GM18951 (cell line): Measurements from ENCODE around the gene TNRC6A.

Source experiments
- POLR2A ChIP-seq: IDR thresholded peaks from 4 replicates; pipeline ENCODE4 v1.6.1; 2011; ENCODE audit warnings: mild to moderate bottlenecking; ENCODE audit not compliant: insufficient read length, insufficient read depth; ENCODE audit errors: extremely low read depth
- in situ Hi-C: fragments of 300-500 bp; cut with MboI; formaldehyde crosslinking; loops from one replicate; pipeline ENCODE4 v1.12.0; 2022; ENCODE audit warnings: low sequenced_read_pairs, mixed read lengths, inconsistent platforms; ENCODE audit not compliant: unreplicated experiment

TNRC6A gene

DNA sequence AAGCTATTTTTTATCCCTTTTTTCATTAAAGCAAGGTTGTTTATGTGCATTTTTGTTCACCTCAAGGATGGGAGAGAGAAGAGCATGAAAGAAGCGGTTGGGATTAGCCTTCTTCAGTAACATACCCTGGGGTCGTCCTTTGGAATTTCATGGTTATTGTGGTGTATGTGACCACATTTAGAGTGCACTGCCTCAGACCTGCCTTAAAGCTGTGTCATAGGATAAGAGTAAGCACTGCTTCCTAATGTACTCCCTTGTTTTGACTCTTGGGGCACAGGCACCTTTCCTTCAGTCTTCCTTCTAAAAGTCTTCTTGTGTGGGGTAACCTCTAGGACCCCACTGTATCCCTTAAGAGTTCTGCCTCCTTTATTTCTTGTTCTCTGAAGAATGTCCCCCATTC is 28.9 kb downstream of the TNRC6A start:
- TF ChIP-seq POLR2A = no peak
- in situ Hi-C loops = no loop called here

DNA sequence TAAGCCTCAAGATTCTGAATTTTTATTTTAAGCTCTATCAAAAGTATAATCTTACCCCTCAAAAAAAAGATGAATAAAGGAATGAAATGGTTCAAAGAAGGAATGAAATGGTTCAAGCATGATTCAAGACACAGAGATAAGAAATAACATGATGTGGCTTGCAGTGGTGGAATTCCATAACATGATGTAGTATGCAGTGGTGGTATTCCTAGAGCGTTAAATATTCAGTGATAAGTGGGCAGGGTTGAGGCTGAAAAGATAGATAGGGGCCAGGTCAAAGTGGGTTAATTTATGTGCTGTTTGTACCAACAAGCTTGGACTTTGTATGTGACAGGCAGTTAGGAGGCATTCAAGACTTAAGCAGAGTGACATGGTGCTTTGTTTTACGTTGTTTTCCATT is 29.6 kb downstream of the TNRC6A start:
- no peak for TF ChIP-seq POLR2A
- in situ Hi-C loops = no loop called here

DNA sequence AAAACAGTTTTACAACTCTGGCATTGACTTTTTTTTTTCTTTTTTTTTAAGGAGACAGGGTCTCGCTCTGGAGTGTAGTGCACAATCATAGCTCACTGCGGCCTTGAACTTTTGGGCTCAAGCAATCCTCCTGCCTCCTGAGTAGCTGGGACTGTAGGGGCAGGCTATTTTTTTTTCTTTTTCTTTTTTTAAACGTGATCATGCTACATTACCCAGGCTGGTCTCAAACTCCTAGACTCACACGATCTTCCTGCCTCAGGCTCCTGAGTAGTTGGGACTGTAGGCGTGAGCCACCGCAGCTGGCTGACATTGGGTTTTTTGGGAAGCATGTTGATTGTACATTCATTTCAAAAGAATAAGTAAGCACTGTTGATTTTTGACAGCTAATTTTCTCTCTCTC is 32.1 kb downstream of the TNRC6A start:
- in situ Hi-C loops = no loop called here
- TF ChIP-seq POLR2A = no peak

GRCh38 chr16:24764916-24765315 is 35.5 kb downstream of the TNRC6A start:
- in situ Hi-C loops = no loop called here

DNA sequence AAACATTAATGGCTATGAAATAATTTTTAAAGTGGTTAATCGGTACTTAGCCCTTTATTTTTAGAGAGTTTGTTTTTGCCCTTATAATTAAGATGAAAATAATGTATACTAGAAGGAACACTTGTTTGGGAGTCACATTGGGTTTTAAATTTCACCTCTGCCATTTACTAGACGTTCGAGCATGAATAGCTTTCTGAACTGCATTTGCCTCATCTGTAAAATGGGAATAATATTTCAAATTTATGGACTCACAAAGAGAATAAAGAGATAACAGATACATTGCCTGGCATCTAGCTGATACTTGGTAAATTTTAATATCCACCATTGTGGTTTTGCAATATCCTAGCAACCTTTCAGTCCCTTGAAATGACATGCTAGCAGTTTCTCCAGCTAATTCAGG is 36.6 kb downstream of the TNRC6A start:
- in situ Hi-C loops = no loop called here
- TF ChIP-seq POLR2A = no peak

More at GRCh38 chr16:24764916-24765315, 35.5 kb downstream of the TNRC6A start:
- TF ChIP-seq POLR2A = no peak

DNA sequence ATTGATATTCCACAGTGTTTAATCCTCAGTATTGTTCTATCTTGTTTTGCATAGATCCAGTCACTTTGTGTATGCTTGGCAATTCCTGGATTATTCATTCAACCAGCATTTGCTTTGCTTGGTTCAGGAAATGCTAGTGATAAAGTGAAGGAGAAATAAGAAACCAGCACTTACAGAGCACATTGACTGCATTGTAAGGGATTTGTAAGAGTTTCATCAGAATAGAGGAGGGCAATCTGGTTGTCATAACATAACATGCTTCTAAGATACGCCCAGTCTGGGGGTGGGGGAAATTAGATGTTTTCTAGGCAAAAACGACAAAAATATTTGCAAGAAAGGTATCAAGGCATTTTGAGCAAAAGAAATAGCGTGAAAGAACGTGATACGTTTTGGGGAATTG is 40.4 kb downstream of the TNRC6A start:
- in situ Hi-C loops = no loop called here

DNA sequence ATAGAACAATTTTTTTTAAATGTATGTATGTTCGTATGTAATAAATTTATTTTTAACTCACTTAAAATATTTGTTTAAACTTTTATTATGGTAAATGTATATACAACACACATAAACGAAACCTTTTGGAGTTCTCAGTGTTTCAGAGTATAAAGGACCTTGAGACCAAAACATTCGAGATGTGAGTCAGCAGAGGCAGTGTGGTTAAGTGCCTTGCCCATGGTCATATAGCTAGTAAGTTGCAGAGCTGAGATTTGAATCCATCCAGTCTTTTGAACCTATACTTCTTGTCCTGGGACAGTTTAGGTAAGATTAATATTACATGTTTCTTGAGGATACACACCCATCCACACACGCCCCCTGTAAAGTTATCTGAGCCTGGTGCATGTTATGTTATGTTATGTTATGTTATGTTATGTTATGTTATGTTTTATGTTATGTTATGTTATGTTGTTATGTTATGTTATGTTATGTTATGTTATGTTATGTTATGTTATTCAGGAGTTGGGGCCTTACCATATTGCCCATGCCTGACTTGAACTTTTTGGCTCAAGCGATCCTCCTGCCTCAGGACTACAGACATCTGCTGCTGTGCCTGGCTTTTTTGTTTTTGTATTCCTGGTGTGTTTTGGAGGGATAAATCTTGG is 41.8 kb downstream of the TNRC6A start:
- in situ Hi-C loops = no loop called here
- TF ChIP-seq POLR2A = no peak

More for the DNA sequence above, 40.4 kb downstream of the TNRC6A start:
- no peak for TF ChIP-seq POLR2A

GRCh38 chr16:24771779-24772157 is 42.3 kb downstream of the TNRC6A start:
- in situ Hi-C loops = no loop called here
- TF ChIP-seq POLR2A = no peak

DNA sequence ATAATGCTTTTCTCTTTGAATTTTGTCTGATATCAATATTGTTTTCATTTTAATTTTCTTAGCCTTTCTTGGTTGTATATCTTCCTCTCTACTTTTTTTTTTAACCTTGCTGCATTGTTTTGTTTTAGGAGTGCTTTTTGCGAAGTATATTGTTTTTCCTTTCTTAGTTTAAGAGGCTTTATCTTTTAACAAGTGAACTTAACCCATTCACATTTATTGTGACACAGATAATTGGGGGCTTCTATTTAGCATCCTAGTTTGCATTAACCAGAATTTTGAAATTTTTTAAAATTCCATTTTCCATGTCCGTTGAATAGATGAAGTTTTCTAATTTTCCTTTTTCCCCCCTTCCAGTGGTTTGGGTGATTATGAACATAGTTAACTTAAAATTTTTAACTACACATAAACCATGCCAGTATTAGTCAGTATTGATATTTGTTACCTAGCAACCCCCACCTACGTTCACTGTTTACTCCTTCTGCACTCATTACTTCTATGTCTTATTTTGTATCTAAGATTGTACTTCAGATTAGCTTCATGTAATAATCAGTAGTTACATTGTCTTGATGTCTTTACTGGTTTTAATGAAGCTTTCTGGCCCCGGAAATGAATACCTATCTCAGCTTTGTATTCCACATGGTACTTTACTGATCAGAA is 44.4 kb downstream of the TNRC6A start:
- in situ Hi-C loops = no loop called here

GRCh38 chr16:24774510-24774909 is 45.1 kb downstream of the TNRC6A start:
- in situ Hi-C loops = no loop called here
- TF ChIP-seq POLR2A = no peak

More for the DNA sequence above, 44.4 kb downstream of the TNRC6A start:
- TF ChIP-seq POLR2A = no peak

DNA sequence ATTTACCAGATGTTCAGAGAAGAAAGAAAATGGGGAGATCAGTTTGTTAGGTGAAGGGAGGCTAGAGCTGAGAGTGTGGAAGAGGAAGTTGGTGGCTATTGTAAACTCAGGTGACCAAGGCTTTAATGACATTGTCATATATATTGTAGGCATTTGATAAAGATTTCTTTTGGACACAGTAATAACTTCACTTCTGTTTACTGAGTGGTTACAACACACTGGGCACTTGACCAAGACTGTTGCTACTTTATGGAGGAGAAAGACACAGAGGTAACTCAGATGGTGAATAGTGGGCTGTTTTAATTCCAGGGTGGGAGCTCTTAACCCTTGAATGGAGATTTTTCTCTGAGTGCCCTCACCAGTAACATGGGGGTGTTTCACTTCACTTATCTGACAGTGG is 46.0 kb downstream of the TNRC6A start:
- in situ Hi-C loops = no loop called here

DNA sequence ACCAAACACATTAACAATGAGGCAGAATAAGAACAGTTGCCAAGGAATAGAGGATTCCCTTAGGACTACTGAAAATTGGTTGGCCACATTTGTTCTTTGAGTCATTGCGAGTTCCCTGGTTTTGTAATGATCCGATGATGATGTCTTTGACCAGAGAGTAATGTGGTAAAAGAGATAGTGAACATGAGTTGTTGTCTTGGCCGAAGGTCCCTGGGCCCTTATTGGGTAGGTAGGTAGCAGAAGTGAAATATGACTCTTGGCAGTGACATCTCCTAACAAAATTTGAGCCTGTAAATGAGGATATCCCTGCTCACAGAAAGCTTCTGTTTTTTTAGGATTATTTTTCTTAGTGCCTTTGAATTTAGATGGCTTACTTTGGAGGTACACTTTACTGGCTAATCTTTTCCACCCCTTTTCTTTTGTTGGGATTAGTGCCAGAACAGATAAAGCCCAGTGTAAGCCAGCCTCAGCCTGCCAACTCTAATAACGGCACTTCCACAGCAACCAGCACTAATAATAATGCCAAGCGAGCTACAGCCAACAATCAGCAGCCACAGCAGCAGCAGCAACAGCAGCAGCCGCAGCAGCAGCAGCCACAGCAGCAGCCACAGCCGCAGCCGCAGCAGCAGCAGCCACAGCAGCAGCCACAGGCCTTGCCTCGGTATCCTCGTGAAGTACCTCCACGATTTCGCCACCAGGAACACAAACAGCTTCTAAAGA is 47.2 kb downstream of the TNRC6A start:
- no peak for TF ChIP-seq POLR2A
- in situ Hi-C loops = no loop called here

More for the DNA sequence above, 46.0 kb downstream of the TNRC6A start:
- TF ChIP-seq POLR2A = no peak

- in situ Hi-C loops = no loop called here
- TF ChIP-seq POLR2A = no peak
Observed at GRCh38 chr16:24778671-24779070, 49.2 kb downstream of the TNRC6A start.

DNA sequence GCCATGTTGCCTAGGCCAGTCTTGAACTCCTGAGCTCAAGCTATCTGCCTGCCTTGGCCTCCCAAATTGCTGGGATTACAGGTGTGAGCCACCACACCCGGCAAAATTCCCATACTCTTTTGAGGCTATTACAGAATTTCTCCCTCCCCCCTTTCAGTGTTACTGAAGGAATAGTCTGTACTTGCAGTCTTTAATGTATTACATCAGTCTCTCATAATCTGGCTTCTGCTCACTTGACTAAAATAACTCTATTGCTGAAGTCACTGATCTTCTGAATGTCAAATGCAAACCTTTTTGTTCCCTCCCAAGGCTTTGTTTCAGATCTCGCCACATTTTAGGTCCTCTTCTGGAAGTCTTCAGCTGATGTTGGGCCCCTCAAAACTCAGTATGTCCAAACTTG is 51.8 kb downstream of the TNRC6A start:
- in situ Hi-C loops = no loop called here

More for the DNA sequence above, 51.8 kb downstream of the TNRC6A start:
- TF ChIP-seq POLR2A = no peak
